Measurements from ENCODE around the gene RSPH1.

RSPH1 gene

GRCh38 chr21:42496120-42496838 lies at the start of gene RSPH1:
Gene RSPH1 (minus strand): TSS chr21:42496224. CDS start chr21:42496186, 38 bp downstream.
- DNase-seq (ENCODE audit: low read depth), result peak; percentile 99

- no peak for DNase-seq (ENCODE audit: low read depth)
Observed at GRCh38 chr21:42545745-42546144, 49.7 kb upstream of the RSPH1 start.

GRCh38 chr21:42545317-42545716 lies 49.3 kb upstream of the RSPH1 start:
- DNase-seq (ENCODE audit: low read depth), result no peak

GRCh38 chr21:42544544-42544943 lies 48.5 kb upstream of the RSPH1 start:
- DNase-seq (ENCODE audit: low read depth), result no peak

- no peak for DNase-seq (ENCODE audit: low read depth)
Observed at GRCh38 chr21:42543106-42543847, 47.3 kb upstream of the RSPH1 start.

GRCh38 chr21:42542596-42542995 lies 46.6 kb upstream of the RSPH1 start:
- DNase-seq (ENCODE audit: low read depth), result no peak

- no peak for DNase-seq (ENCODE audit: low read depth)
Observed at GRCh38 chr21:42542196-42542595, 46.2 kb upstream of the RSPH1 start.

GRCh38 chr21:42541618-42542017 lies 45.6 kb upstream of the RSPH1 start:
- no peak for DNase-seq (ENCODE audit: low read depth)

- no peak for DNase-seq (ENCODE audit: low read depth)
Observed at GRCh38 chr21:42541174-42541573, 45.1 kb upstream of the RSPH1 start.

- DNase-seq (ENCODE audit: low read depth), result no peak
Observed at GRCh38 chr21:42540396-42540795, 44.4 kb upstream of the RSPH1 start.

GRCh38 chr21:42539931-42540343 lies 43.9 kb upstream of the RSPH1 start:
- no peak for DNase-seq (ENCODE audit: low read depth)

GRCh38 chr21:42539342-42539741 lies 43.3 kb upstream of the RSPH1 start:
- DNase-seq (ENCODE audit: low read depth), result no peak

- DNase-seq (ENCODE audit: low read depth), result no peak
Observed at GRCh38 chr21:42538479-42539275, 42.7 kb upstream of the RSPH1 start.

GRCh38 chr21:42537106-42537742 lies 41.2 kb upstream of the RSPH1 start:
- no peak for DNase-seq (ENCODE audit: low read depth)

- DNase-seq (ENCODE audit: low read depth), result no peak
Observed at GRCh38 chr21:42536601-42537000, 40.6 kb upstream of the RSPH1 start.

- DNase-seq (ENCODE audit: low read depth), result no peak
Observed at GRCh38 chr21:42535602-42536171, 39.7 kb upstream of the RSPH1 start.

GRCh38 chr21:42534421-42535378 lies 38.7 kb upstream of the RSPH1 start:
- DNase-seq (ENCODE audit: low read depth), result no peak

GRCh38 chr21:42533963-42534355 lies 37.9 kb upstream of the RSPH1 start:
- no peak for DNase-seq (ENCODE audit: low read depth)

- DNase-seq (ENCODE audit: low read depth), result no peak
Observed at GRCh38 chr21:42533306-42533962, 37.4 kb upstream of the RSPH1 start.
